Coronary artery (tissue), 2 donors: ENCODE results near the gene GABRA4.

Experiments
- DNase-seq: peaks from one replicate; pipeline ENCODE4 v3.0.0-alpha.2; 2017; ENCODE audit warnings: low spot score
- H3K27ac ChIP-seq, 2 donors: fragments of 200-600 bp; sonication (generic); one replicate each; pipeline ENCODE4 v1.5.1; 2016 to 2019
- H3K4me3 ChIP-seq: fragments of 200-600 bp; sonication (generic); 2 replicates; pipeline ENCODE4 v1.5.1; 2016; ENCODE audit warnings: mild to moderate bottlenecking, moderate library complexity
- TF ChIP-seq, protein P1 (sequence below): fragments of 200-600 bp; sonication (generic); IDR thresholded peaks from one replicate; pipeline ENCODE4 v1.5.1; 2019; ENCODE audit warnings: antibody characterized with exemption

Gene GABRA4

DNA sequence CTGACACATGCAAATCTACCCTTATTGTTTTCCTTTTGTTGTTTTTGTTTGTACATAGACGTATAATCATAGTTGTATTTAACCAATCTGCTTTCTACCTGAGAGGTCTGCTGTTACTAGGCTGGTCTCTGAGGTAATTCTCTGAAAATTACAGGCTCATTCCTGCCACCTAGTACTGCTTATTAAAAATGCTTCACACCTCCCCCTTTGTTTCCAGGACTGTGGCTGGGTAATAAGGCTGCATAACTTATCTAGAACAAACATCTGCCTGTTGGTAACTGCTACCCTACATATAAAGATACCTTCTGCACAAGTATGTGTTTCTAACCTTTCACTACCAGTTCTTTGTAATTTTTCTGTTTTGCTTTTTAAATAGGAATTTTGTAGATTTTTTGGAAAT is 118.6 kb downstream of the GABRA4 start:
- no peak overlapping the region for H3K27ac ChIP-seq
- TF ChIP-seq, protein P1, sequence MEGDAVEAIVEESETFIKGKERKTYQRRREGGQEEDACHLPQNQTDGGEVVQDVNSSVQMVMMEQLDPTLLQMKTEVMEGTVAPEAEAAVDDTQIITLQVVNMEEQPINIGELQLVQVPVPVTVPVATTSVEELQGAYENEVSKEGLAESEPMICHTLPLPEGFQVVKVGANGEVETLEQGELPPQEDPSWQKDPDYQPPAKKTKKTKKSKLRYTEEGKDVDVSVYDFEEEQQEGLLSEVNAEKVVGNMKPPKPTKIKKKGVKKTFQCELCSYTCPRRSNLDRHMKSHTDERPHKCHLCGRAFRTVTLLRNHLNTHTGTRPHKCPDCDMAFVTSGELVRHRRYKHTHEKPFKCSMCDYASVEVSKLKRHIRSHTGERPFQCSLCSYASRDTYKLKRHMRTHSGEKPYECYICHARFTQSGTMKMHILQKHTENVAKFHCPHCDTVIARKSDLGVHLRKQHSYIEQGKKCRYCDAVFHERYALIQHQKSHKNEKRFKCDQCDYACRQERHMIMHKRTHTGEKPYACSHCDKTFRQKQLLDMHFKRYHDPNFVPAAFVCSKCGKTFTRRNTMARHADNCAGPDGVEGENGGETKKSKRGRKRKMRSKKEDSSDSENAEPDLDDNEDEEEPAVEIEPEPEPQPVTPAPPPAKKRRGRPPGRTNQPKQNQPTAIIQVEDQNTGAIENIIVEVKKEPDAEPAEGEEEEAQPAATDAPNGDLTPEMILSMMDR, result no peak
- DNase-seq, result no peak
- no peak overlapping the region for H3K4me3 ChIP-seq

DNA sequence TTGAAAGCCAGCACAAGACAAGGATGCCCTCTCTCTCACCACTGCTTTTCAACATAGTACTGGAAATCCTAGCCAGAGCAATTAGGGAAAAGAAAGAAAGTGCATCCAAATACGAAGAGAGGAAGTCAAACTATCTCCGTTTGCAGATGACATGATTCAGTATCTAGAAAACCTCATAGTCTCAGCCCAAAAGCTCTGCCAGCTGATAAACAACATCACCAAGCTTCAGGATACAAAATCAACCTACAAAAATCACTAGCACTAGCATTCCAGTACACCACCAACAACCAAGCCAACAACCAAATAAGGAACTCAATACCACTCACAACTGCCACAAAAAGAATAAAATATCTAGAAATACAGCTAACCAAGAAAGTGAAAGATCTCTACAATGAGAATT is 123.0 kb downstream of the GABRA4 start:
- no peak for DNase-seq
- TF ChIP-seq, protein P1, result no peak
- Histone ChIP-seq H3K27ac (no peak overlapping the region), H3K4me3 (no peak overlapping the region)
